B cell (primary cell): ENCODE data around the gene IFI30. TPM values are rescaled to one million over a fixed set of nuclear protein-coding genes. Genes with fewer than 3 reads are reported as not detected.

Experiments used
- ATAC-seq: fragments of 200-7000 bp; cut with Tn5 transposase; one replicate; pipeline ENCODE4 v1.10.0; 2021; ENCODE audit warnings: low read depth, mild to moderate bottlenecking, moderate number of reproducible peaks, moderate library complexity
- CTCF ChIA-PET: fragments of 350-600 bp; sonication (Branson Sonifier 250); formaldehyde crosslinking; loops from one replicate; lab custom pipeline; 2021; ENCODE audit warnings: antibody characterized with exemption, inconsistent platforms; lab: Charles Lee
- POLR2A ChIA-PET: fragments of 350-600 bp; sonication (Branson Sonifier 250); formaldehyde crosslinking; loops from one replicate; lab custom pipeline; 2021; ENCODE audit warnings: antibody characterized with exemption; lab: Charles Lee
- DNase-seq: peaks from one replicate; pipeline ENCODE4 v3.0.0; 2013
- H2AFZ ChIP-seq: 2 replicates; pipeline ENCODE4 v1.6.1; 2012; ENCODE audit warnings: mild to moderate bottlenecking, low read depth, low read length; ENCODE audit not compliant: insufficient read depth, poor library complexity, severe bottlenecking
- H3K27ac ChIP-seq, 2 donors: 1 replicate in 1 of 2; 2 replicates in 1 of 2; pipeline ENCODE4 v1.5.1; 2012 to 2013; ENCODE audit warnings: low read length in 2 of 2, mild to moderate bottlenecking in 2 of 2, moderate library complexity in 1 of 2
- H3K27me3 ChIP-seq, 4 experiments: fragments of 200-600 bp in 1 of 4; sonication (generic) in 1 of 4; replicated peaks in 1 of 4; 1 replicate in 2 of 4; 2 replicates in 2 of 4; pipeline versions ENCODE4 v1.6.1 to v1.7.0; 2013 to 2016; ENCODE audit warnings: low read length in 3 of 4, mild to moderate bottlenecking in 2 of 4, mixed read lengths in 1 of 4, moderate library complexity in 1 of 4; ENCODE audit not compliant: insufficient read depth in 4 of 4, control insufficient read depth in 3 of 4; ENCODE audit errors: control extremely low read depth in 1 of 4
- H3K36me3 ChIP-seq, 2 experiments: replicated peaks in 1 of 2; 1 replicate in 1 of 2; 2 replicates in 1 of 2; pipeline versions ENCODE4 v1.6.1 to v1.7.1; 2013; ENCODE audit warnings: low read length in 1 of 2; ENCODE audit not compliant: insufficient read depth in 2 of 2, control insufficient read depth in 1 of 2; ENCODE audit errors: control extremely low read depth in 1 of 2, extremely low read depth in 1 of 2
- H3K4me1 ChIP-seq, 2 donors: fragments of 200-600 bp in 1 of 2; sonication (generic) in 1 of 2; 1 replicate in 1 of 2; 2 replicates in 1 of 2; pipeline versions ENCODE4 v1.5.1 to v1.6.1; 2013 to 2017; ENCODE audit warnings: low read length in 2 of 2; ENCODE audit not compliant: control insufficient read depth in 2 of 2, insufficient read depth in 2 of 2
- H3K4me2 ChIP-seq: replicated peaks from 2 replicates; pipeline ENCODE3; 2012; ENCODE audit warnings: mild to moderate bottlenecking, low read depth, low read length; ENCODE audit not compliant: poor library complexity, severe bottlenecking
- H3K4me3 ChIP-seq, 5 experiments: fragments of 200-600 bp in 1 of 5; sonication (generic) in 1 of 5; 1 replicate in 3 of 5; 2 replicates in 2 of 5; pipeline versions ENCODE4 v1.5.1 to v1.7.0; 2011 to 2016; ENCODE audit warnings: low read length in 4 of 5, mild to moderate bottlenecking in 4 of 5, low read depth in 2 of 5, control low read depth in 1 of 5, moderate library complexity in 1 of 5; ENCODE audit not compliant: insufficient read depth in 1 of 5; ENCODE audit errors: control extremely low read depth in 1 of 5, extremely low read depth in 1 of 5
- H3K79me2 ChIP-seq: fragments of 200-600 bp; sonication (generic); one replicate; pipeline ENCODE4 v1.6.0; 2016; ENCODE audit warnings: low read length; ENCODE audit not compliant: control insufficient read depth, insufficient read depth
- H3K9ac ChIP-seq: fragments of 200-600 bp; sonication (generic); 2 replicates; pipeline ENCODE4 v1.6.1; 2017; ENCODE audit warnings: mild to moderate bottlenecking, low read length, moderate library complexity
- H3K9me3 ChIP-seq, 3 donors: one replicate each; pipeline versions ENCODE4 v1.6.1 to v1.7.1; 2013; ENCODE audit warnings: low read length in 2 of 3; ENCODE audit not compliant: control insufficient read depth in 2 of 3, insufficient read depth in 1 of 3; ENCODE audit errors: control extremely low read depth in 1 of 3
- H4K20me1 ChIP-seq: 2 replicates; pipeline ENCODE4 v1.6.0; 2012; ENCODE audit warnings: mild to moderate bottlenecking, low read length; ENCODE audit not compliant: insufficient read depth, control insufficient read depth, poor library complexity, severe bottlenecking
- H3K27ac Mint-ChIP-seq: one replicate; pipeline ENCODE4 v1.8.0; 2021; ENCODE audit warnings: mixed read lengths
- H3K27me3 Mint-ChIP-seq: one replicate; pipeline ENCODE4 v1.8.0; 2021; ENCODE audit warnings: mixed read lengths
- H3K4me1 Mint-ChIP-seq: one replicate; pipeline ENCODE4 v1.8.0; 2021; ENCODE audit warnings: mixed read lengths
- H3K4me3 Mint-ChIP-seq: one replicate; pipeline ENCODE4 v1.8.0; 2021; ENCODE audit warnings: mixed read lengths
- H3K9me3 Mint-ChIP-seq: one replicate; pipeline ENCODE4 v1.8.0; 2022; ENCODE audit warnings: mixed read lengths; ENCODE audit not compliant: insufficient read depth
- EZH2 ChIP-seq: IDR thresholded peaks from 2 replicates; pipeline ENCODE4 v1.6.1; 2012; ENCODE audit warnings: borderline replicate concordance, low read depth, mild to moderate bottlenecking, moderate library complexity, low read length; ENCODE audit not compliant: insufficient read depth, poor library complexity, severe bottlenecking
- WGBS: methylation state at CpG from one replicate; pipeline ENCODE4 v1.1.5; 2013; ENCODE audit warnings: missing lambda C conversion rate; ENCODE audit not compliant: insufficient coverage; 5-methylcytosine and 5-hydroxymethylcytosine counted together
- intact Hi-C: fragments of 100-400 bp; cut with micrococcal nuclease; formaldehyde crosslinking; loops from one replicate; pipeline ENCODE4 v1.10.0; 2022
- polyA plus RNA-seq: library from polyadenylated mRNA; depleted of rRNA; stranded (reverse); fragments of >200 nt; gene quantifications from 2 replicates; pipeline ENCODE4 v1.2.3, GENCODE V29; 2012
- total RNA-seq, 2 donors: library from RNA; stranded (reverse); fragments of 120-200 nt in 1 of 2; gene quantifications; 1 replicate in 1 of 2; 2 replicates in 1 of 2; pipeline versions ENCODE4 v1.2.3 to v1.2.4, GENCODE V29; 2013 to 2022
- TF ChIP-seq, protein P1 (sequence below): fragments of 200-600 bp; IDR thresholded peaks from one replicate; pipeline ENCODE4 v1.8.0; 2022; ENCODE audit warnings: antibody characterized with exemption, mild to moderate bottlenecking

The IFI30 gene
- total and polyA plus RNA-seq, 2 donors (not counting 1 experiment from before 2014, with no cell fraction given), result 171 to 222 TPM

DNA sequence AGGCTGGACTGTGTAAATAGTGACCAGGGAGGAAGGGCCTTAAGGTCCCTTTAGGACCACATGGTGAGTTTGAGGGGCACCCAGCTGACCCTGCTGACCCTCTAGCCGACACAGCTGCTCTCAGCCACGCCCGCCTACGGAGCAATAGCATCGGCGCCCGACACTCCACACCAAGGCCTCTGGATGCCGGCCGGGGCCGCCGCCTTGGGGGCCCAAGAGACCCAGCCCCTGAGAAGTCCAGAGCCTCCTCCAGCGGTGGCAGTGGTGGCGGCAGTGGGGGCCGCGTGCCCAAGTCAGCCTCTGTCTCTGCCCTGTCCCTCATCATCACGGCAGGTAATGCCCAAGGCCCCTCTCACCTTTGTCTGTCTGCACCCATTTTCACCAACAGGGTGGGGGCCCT is 29.3 kb upstream of the IFI30 start:
- TF ChIP-seq EZH2, result no peak
- TF ChIP-seq, protein P1, sequence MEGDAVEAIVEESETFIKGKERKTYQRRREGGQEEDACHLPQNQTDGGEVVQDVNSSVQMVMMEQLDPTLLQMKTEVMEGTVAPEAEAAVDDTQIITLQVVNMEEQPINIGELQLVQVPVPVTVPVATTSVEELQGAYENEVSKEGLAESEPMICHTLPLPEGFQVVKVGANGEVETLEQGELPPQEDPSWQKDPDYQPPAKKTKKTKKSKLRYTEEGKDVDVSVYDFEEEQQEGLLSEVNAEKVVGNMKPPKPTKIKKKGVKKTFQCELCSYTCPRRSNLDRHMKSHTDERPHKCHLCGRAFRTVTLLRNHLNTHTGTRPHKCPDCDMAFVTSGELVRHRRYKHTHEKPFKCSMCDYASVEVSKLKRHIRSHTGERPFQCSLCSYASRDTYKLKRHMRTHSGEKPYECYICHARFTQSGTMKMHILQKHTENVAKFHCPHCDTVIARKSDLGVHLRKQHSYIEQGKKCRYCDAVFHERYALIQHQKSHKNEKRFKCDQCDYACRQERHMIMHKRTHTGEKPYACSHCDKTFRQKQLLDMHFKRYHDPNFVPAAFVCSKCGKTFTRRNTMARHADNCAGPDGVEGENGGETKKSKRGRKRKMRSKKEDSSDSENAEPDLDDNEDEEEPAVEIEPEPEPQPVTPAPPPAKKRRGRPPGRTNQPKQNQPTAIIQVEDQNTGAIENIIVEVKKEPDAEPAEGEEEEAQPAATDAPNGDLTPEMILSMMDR, result no peak
- Histone ChIP-seq H3K27me3 (no peaks in the 10 kb centered on the region), H3K27ac (no peak overlapping the region), H4K20me1 (peaks cover 24% of the 10 kb centered on the region), H3K4me1 (no peaks in the 10 kb centered on the region), H3K4me2 (no peak overlapping the region), H3K4me3 (no peak overlapping the region), H3K79me2 (no peaks in the 10 kb centered on the region), H3K9ac (no peak overlapping the region), H2AFZ (no peak overlapping the region), H3K9me3 (no peaks in the 10 kb centered on the region), H3K36me3 (peaks cover 7 to 75% of the 10 kb centered on the region in 2 experiments)
- Mint-ChIP-seq H3K27ac (peak overlapping the region; percentile 61), H3K4me1 (no peaks in the 10 kb centered on the region), H3K4me3 (no peak overlapping the region), H3K27me3 (no peaks in the 10 kb centered on the region), H3K9me3 (no peaks in the 10 kb centered on the region)
- ATAC-seq (no peak), DNase-seq (no peak)
- ChIA-PET POLR2A (no interaction called here), CTCF (no interaction called here)
- intact Hi-C loops, result no loop called here
- 96% methylated on average over 16 of the region's 16 CpGs for WGBS

DNA sequence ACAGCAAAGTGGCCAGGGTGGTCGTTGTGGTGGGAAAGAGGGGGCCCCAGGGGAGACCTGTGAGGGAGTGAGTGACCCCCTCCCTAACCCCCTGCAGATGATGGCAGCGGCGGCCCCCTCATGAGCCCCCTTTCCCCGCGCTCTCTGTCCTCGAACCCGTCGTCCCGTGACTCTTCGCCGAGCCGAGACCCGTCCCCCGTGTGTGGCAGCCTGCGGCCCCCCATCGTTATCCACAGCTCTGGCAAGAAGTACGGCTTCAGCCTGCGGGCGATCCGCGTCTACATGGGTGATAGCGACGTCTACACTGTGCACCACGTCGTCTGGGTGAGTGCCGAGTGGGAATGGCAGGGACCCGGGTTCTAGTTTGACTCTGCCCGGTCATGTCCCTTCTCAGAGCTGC is 28.7 kb upstream of the IFI30 start:
- no peak overlapping the region for H3K4me3 ChIP-seq
- WGBS, result 99% methylated on average over 27 of the region's 28 CpGs
- no peak overlapping the region for H3K4me2 ChIP-seq
- H3K9ac ChIP-seq, result no peak overlapping the region
- no peak overlapping the region for H3K4me3 Mint-ChIP-seq
- no peaks in the 10 kb centered on the region for H3K9me3 Mint-ChIP-seq
- ATAC-seq (no peak), DNase-seq (no peak)
- H3K9me3 ChIP-seq, result no peaks in the 10 kb centered on the region
- no peaks in the 10 kb centered on the region for H3K79me2 ChIP-seq
- ChIA-PET CTCF (interaction anchor here (2.1 kb wide), 1 partner anchor 16 kb away, joined by 6 read pairs; no protein-coding TSS in a partner anchor), POLR2A (interaction anchor here (0.6 kb wide), 1 partner anchor 20 kb away, joined by 3 read pairs; no protein-coding TSS in a partner anchor)
- H3K27me3 ChIP-seq, result no peaks in the 10 kb centered on the region
- no peak overlapping the region for H2AFZ ChIP-seq
- H4K20me1 ChIP-seq, result peaks cover 24% of the 10 kb centered on the region
- no peaks in the 10 kb centered on the region for H3K4me1 Mint-ChIP-seq
- TF ChIP-seq, protein P1, result no peak
- TF ChIP-seq EZH2, result no peak
- no peak overlapping the region for H3K27ac Mint-ChIP-seq
- no peaks in the 10 kb centered on the region for H3K4me1 ChIP-seq
- intact Hi-C loops, result no loop called here
- H3K27me3 Mint-ChIP-seq, result no peaks in the 10 kb centered on the region
- H3K36me3 ChIP-seq, result peaks cover 7 to 78% of the 10 kb centered on the region in 2 experiments
- no peak overlapping the region for H3K27ac ChIP-seq
